Measurements from ENCODE around the gene DCST1. TPM values are rescaled to one million over a fixed set of nuclear protein-coding genes. Genes with fewer than 3 reads are reported as not detected.

Gene DCST1
- not detected in 2 replicates for total RNA-seq

GRCh38 chr1:155033524-155033923 is at the start of gene DCST1, which contains the start of gene DCST2:
Gene DCST1, plus strand, starts transcription at chr1:155033824. Its CDS starts 213 bp downstream, at chr1:155034037.
Gene DCST2, minus strand, starts transcription at chr1:155033781. Its CDS starts 80 bp downstream, at chr1:155033701.

GRCh38 chr1:154993572-154994268 is 39.9 kb upstream of the DCST1 start, which contains the start of gene LENEP:
Gene LENEP, plus strand, starts transcription at chr1:154993586. Its CDS starts 22 bp downstream, at chr1:154993608.

GRCh38 chr1:155002464-155003226 is 31.0 kb upstream of the DCST1 start, which contains the start of gene ZBTB7B:
Gene ZBTB7B, plus strand, starts transcription at chr1:155002802. Its CDS starts 11,859 bp downstream, at chr1:155014661.

GRCh38 chr1:155050560-155051341 is 17.1 kb downstream of the DCST1 start, which contains the start of gene ADAM15:
Gene ADAM15, plus strand, starts transcription at chr1:155051316. Its CDS starts 71 bp downstream, at chr1:155051387.

GRCh38 chr1:155063550-155064110 is 30.0 kb downstream of the DCST1 start, which contains the start of gene EFNA4:
Gene EFNA4, plus strand, starts transcription at chr1:155063740. Its CDS starts 84 bp downstream, at chr1:155063824.

GRCh38 chr1:155078469-155079209 is 45.0 kb downstream of the DCST1 start, which contains the start of gene EFNA3:
Gene EFNA3, plus strand, starts transcription at chr1:155078837. Its CDS starts 105 bp downstream, at chr1:155078942.

Other genes starting within 250 kb of the DCST1 start
- not detected in 2 replicates for gene KCNN3, start 163.5 kb upstream of the DCST1 start, total RNA-seq
- gene PMVK, start 97.1 kb upstream of the DCST1 start, total RNA-seq, result 14.7 and 14.8 TPM in 2 replicates
- gene PBXIP1, start 77.7 kb upstream of the DCST1 start, total RNA-seq, result 22.6 and 72.8 TPM in 2 replicates
- 11.6 and 15.4 TPM in 2 replicates for gene PYGO2, start 72.0 kb upstream of the DCST1 start, total RNA-seq
- gene SHC1, start 63.1 kb upstream of the DCST1 start, total RNA-seq, result 216 and 401 TPM in 2 replicates
- 27.0 and 58.1 TPM in 2 replicates for gene CKS1B, start 59.1 kb upstream of the DCST1 start, total RNA-seq
- gene FLAD1, start 50.5 kb upstream of the DCST1 start, total RNA-seq, result 49.9 and 57.1 TPM in 2 replicates
- 1.00 TPM in 1 of 2 replicates, not detected in the other for gene LENEP, start 40.2 kb upstream of the DCST1 start, total RNA-seq
- gene ZBTB7B, start 31.0 kb upstream of the DCST1 start, total RNA-seq, result 57.8 and 70.3 TPM in 2 replicates
- gene DCST2, start within 50 bp of the DCST1 start, total RNA-seq, result 0.34 and 0.36 TPM in 2 replicates
- gene ADAM15, start 17.5 kb downstream of the DCST1 start, total RNA-seq, result 178 and 228 TPM in 2 replicates
- gene EFNA4, start 29.9 kb downstream of the DCST1 start, total RNA-seq, result 5.5 and 8.8 TPM in 2 replicates
- gene EFNA3, start 45.0 kb downstream of the DCST1 start, total RNA-seq, result 4.1 and 8.4 TPM in 2 replicates
- 17.4 and 73.1 TPM in 2 replicates for gene EFNA1, start 94.1 kb downstream of the DCST1 start, total RNA-seq
- 46.0 and 177 TPM in 2 replicates for gene SLC50A1, start 102.0 kb downstream of the DCST1 start, total RNA-seq
- gene DPM3, start 106.7 kb downstream of the DCST1 start, total RNA-seq, result 8.5 and 22.2 TPM in 2 replicates
- gene KRTCAP2, start 139.5 kb downstream of the DCST1 start, total RNA-seq, result 92.3 and 125 TPM in 2 replicates
- 0.34 and 1.3 TPM in 2 replicates for gene TRIM46, start 140.0 kb downstream of the DCST1 start, total RNA-seq
- gene THBS3, start 174.1 kb downstream of the DCST1 start, total RNA-seq, result 11.3 and 19.6 TPM in 2 replicates
- 25.9 and 49.2 TPM in 2 replicates for gene MTX1, start 174.9 kb downstream of the DCST1 start, total RNA-seq
- gene ENTREP3, start 221.7 kb downstream of the DCST1 start, total RNA-seq, result 4.4 and 9.6 TPM in 2 replicates
- 38.3 and 47.0 TPM in 2 replicates for gene SCAMP3, start 228.5 kb downstream of the DCST1 start, total RNA-seq
- gene CLK2, start 239.7 kb downstream of the DCST1 start, total RNA-seq, result 19.5 and 28.3 TPM in 2 replicates
- gene HCN3, start 243.6 kb downstream of the DCST1 start, total RNA-seq, result 0.68 and 1.1 TPM in 2 replicates